ENCODE measurements around the gene TUBB8. TPM values are rescaled to one million over a fixed set of nuclear protein-coding genes. Genes with fewer than 3 reads are reported as not detected.
"Not testable (repeated sequence)": the region's sequence is repeated elsewhere in the genome, so short reads cannot be mapped to it uniquely, and the experiment has no call there.

TUBB8 gene
- total and polyA plus RNA-seq, 9 of the 15 experiments (the other 6 are each of a cell fraction or from before 2014, with no cell fraction given), result 0.07 TPM; not detected in 8

GRCh38 chr10:68156-68555 lies 19.1 kb upstream of the TUBB8 start:
- H4K20me1 ChIP-seq (replicated peaks; ENCODE audit: control insufficient read depth, insufficient read depth, low read length); H3K27me3 ChIP-seq (ENCODE audit: control insufficient read depth in 2 of 2, insufficient read depth in 2 of 2, low read length in 2 of 2); H3K27ac ChIP-seq (ENCODE audit: extremely low read depth, low read depth, low read length); H3K4me1 ChIP-seq (replicated peaks in 1 of 2; ENCODE audit: control insufficient read depth in 2 of 2, insufficient read depth in 2 of 2, low read length in 2 of 2); CTCF ChIA-PET (ENCODE audit: low intra/inter-chr PET ratio); ATAC-seq; H2AFZ ChIP-seq (ENCODE audit: low read depth, low read length); H3K9me1 ChIP-seq (ENCODE audit: control insufficient read depth, insufficient read depth, low read length); FAIRE-seq; BruUV-seq (replicated peaks); H3K4me2 ChIP-seq (ENCODE audit: insufficient read depth, low read length); POLR2A ChIA-PET; H3K9ac ChIP-seq (ENCODE audit: insufficient read depth in 1 of 2, low read depth in 2 of 2, low read length in 2 of 2); in situ Hi-C loops (cut with MboI); H3K36me3 ChIP-seq (ENCODE audit: control insufficient read depth, insufficient read depth, low read length); H3K4me3 ChIP-seq; H3K79me2 ChIP-seq (ENCODE audit: control insufficient read depth, insufficient read depth, low read length); DNase-seq (ENCODE audit: extremely low read depth in 1 of 4, low spot score in 3 of 4); intact Hi-C loops (cut with micrococcal nuclease); H3K9me3 ChIP-seq (replicated peaks; ENCODE audit: control insufficient read depth, insufficient read depth, low read depth, low read length): not testable (repeated sequence)
- WGBS (ENCODE audit: insufficient coverage, low coverage, missing lambda C conversion rate), result under 1% methylated on average over 5 of the region's 5 CpGs

GRCh38 chr10:49926-50325 lies 830 bp upstream of the TUBB8 start:
- FAIRE-seq; intact Hi-C loops (cut with micrococcal nuclease); H3K27me3 ChIP-seq (ENCODE audit: control insufficient read depth in 2 of 2, insufficient read depth in 2 of 2, low read length in 2 of 2); POLR2A ChIA-PET; H2AFZ ChIP-seq (ENCODE audit: low read depth, low read length); H3K9ac ChIP-seq (ENCODE audit: insufficient read depth in 1 of 2, low read depth in 2 of 2, low read length in 2 of 2); H3K36me3 ChIP-seq (ENCODE audit: control insufficient read depth, insufficient read depth, low read length); DNase-seq (ENCODE audit: extremely low read depth in 1 of 4, low spot score in 3 of 4); H3K4me3 ChIP-seq; H3K79me2 ChIP-seq (ENCODE audit: control insufficient read depth, insufficient read depth, low read length); BruUV-seq (replicated peaks); H3K4me1 ChIP-seq (replicated peaks in 1 of 2; ENCODE audit: control insufficient read depth in 2 of 2, insufficient read depth in 2 of 2, low read length in 2 of 2); H3K4me2 ChIP-seq (ENCODE audit: insufficient read depth, low read length); H3K9me1 ChIP-seq (ENCODE audit: control insufficient read depth, insufficient read depth, low read length); H4K20me1 ChIP-seq (replicated peaks; ENCODE audit: control insufficient read depth, insufficient read depth, low read length); H3K9me3 ChIP-seq (replicated peaks; ENCODE audit: control insufficient read depth, insufficient read depth, low read depth, low read length); H3K27ac ChIP-seq (ENCODE audit: extremely low read depth, low read depth, low read length); in situ Hi-C loops (cut with MboI); CTCF ChIA-PET (ENCODE audit: low intra/inter-chr PET ratio); ATAC-seq: not testable (repeated sequence)
- 0% methylated on average over 2 of the region's 2 CpGs for WGBS (ENCODE audit: insufficient coverage, low coverage, missing lambda C conversion rate)

- DNase-seq (ENCODE audit: extremely low read depth in 1 of 4, low spot score in 3 of 4); H2AFZ ChIP-seq (ENCODE audit: low read depth, low read length); POLR2A ChIA-PET; H3K9ac ChIP-seq (ENCODE audit: insufficient read depth in 1 of 2, low read depth in 2 of 2, low read length in 2 of 2); H3K4me3 ChIP-seq; H3K79me2 ChIP-seq (ENCODE audit: control insufficient read depth, insufficient read depth, low read length); CTCF ChIA-PET (ENCODE audit: low intra/inter-chr PET ratio); H3K9me1 ChIP-seq (ENCODE audit: control insufficient read depth, insufficient read depth, low read length); ATAC-seq; intact Hi-C loops (cut with micrococcal nuclease); H4K20me1 ChIP-seq (replicated peaks; ENCODE audit: control insufficient read depth, insufficient read depth, low read length); H3K27ac ChIP-seq (ENCODE audit: extremely low read depth, low read depth, low read length); H3K36me3 ChIP-seq (ENCODE audit: control insufficient read depth, insufficient read depth, low read length); H3K9me3 ChIP-seq (replicated peaks; ENCODE audit: control insufficient read depth, insufficient read depth, low read depth, low read length); H3K27me3 ChIP-seq (ENCODE audit: control insufficient read depth in 2 of 2, insufficient read depth in 2 of 2, low read length in 2 of 2); H3K4me2 ChIP-seq (ENCODE audit: insufficient read depth, low read length); H3K4me1 ChIP-seq (replicated peaks in 1 of 2; ENCODE audit: control insufficient read depth in 2 of 2, insufficient read depth in 2 of 2, low read length in 2 of 2); BruUV-seq (replicated peaks); in situ Hi-C loops (cut with MboI); FAIRE-seq: not testable (repeated sequence)
- WGBS (ENCODE audit: insufficient coverage, low coverage, missing lambda C conversion rate), result 15% methylated on average over 11 of the region's 16 CpGs
These were observed 1.2 kb downstream of the TUBB8 start for GRCh38 chr10:47864-48263.

- BruUV-seq (replicated peaks); POLR2A ChIA-PET; H3K27ac ChIP-seq (ENCODE audit: extremely low read depth, low read depth, low read length); H3K4me1 ChIP-seq (replicated peaks in 1 of 2; ENCODE audit: control insufficient read depth in 2 of 2, insufficient read depth in 2 of 2, low read length in 2 of 2); H3K4me3 ChIP-seq; CTCF ChIA-PET (ENCODE audit: low intra/inter-chr PET ratio); H2AFZ ChIP-seq (ENCODE audit: low read depth, low read length); H3K36me3 ChIP-seq (ENCODE audit: control insufficient read depth, insufficient read depth, low read length); H3K9me3 ChIP-seq (replicated peaks; ENCODE audit: control insufficient read depth, insufficient read depth, low read depth, low read length); H4K20me1 ChIP-seq (replicated peaks; ENCODE audit: control insufficient read depth, insufficient read depth, low read length); FAIRE-seq; H3K4me2 ChIP-seq (ENCODE audit: insufficient read depth, low read length); H3K27me3 ChIP-seq (ENCODE audit: control insufficient read depth in 2 of 2, insufficient read depth in 2 of 2, low read length in 2 of 2); in situ Hi-C loops (cut with MboI); ATAC-seq; H3K9me1 ChIP-seq (ENCODE audit: control insufficient read depth, insufficient read depth, low read length); DNase-seq (ENCODE audit: extremely low read depth in 1 of 4, low spot score in 3 of 4); intact Hi-C loops (cut with micrococcal nuclease); H3K79me2 ChIP-seq (ENCODE audit: control insufficient read depth, insufficient read depth, low read length); H3K9ac ChIP-seq (ENCODE audit: insufficient read depth in 1 of 2, low read depth in 2 of 2, low read length in 2 of 2): not testable (repeated sequence)
- WGBS (ENCODE audit: insufficient coverage, low coverage, missing lambda C conversion rate), result 0% methylated on average over 1 of the region's 2 CpGs
These were observed 35.8 kb downstream of the TUBB8 start for GRCh38 chr10:13315-13635.
